CD4-positive, alpha-beta T cell treated with Interferon alpha-2 for 1 hour (primary cell): ENCODE measurements around the gene TRMT2A.
"Not testable (repeated sequence)": the region's sequence is repeated elsewhere in the genome, so short reads cannot be mapped to it uniquely, and the experiment has no call there.

Source experiments
- DNase-seq, 2 donors: peaks; one replicate each; pipeline ENCODE4 v3.0.0-alpha.2; 2020 to 2022

TRMT2A gene

GRCh38 chr22:20116951-20117632 lies at the start of gene TRMT2A:
TSS of gene TRMT2A (minus strand) at chr22:20117226. CDS start at chr22:20116906, 320 bp downstream.
- peak; percentile 97 to 98 for DNase-seq

- no peak for DNase-seq
These were observed 49.7 kb upstream of the TRMT2A start for GRCh38 chr22:20166703-20167102.

- DNase-seq = no peak
These were observed 48.9 kb upstream of the TRMT2A start for GRCh38 chr22:20165913-20166312.

- no peak for DNase-seq
These were observed 48.4 kb upstream of the TRMT2A start for GRCh38 chr22:20165421-20165820.

GRCh38 chr22:20164863-20165262 lies 47.8 kb upstream of the TRMT2A start:
- DNase-seq = no peak

GRCh38 chr22:20160041-20160440 lies 43.0 kb upstream of the TRMT2A start:
- no peak for DNase-seq

GRCh38 chr22:20159531-20159930 lies 42.5 kb upstream of the TRMT2A start:
- DNase-seq = not testable (repeated sequence)

GRCh38 chr22:20159076-20159475 lies 42.0 kb upstream of the TRMT2A start:
- no peak for DNase-seq

- no peak for DNase-seq
These were observed 41.5 kb upstream of the TRMT2A start for GRCh38 chr22:20158391-20159036.

GRCh38 chr22:20157430-20158183 lies 40.6 kb upstream of the TRMT2A start:
- no peak for DNase-seq

GRCh38 chr22:20156611-20157429 lies 39.8 kb upstream of the TRMT2A start:
- peak; percentile 85 to 89 for DNase-seq

GRCh38 chr22:20156042-20156389 lies 39.0 kb upstream of the TRMT2A start:
- DNase-seq = no peak

GRCh38 chr22:20155330-20156041 lies 38.5 kb upstream of the TRMT2A start:
- DNase-seq = peak in 1 of 2 donors; percentile 20

GRCh38 chr22:20154602-20155187 lies 37.7 kb upstream of the TRMT2A start:
- DNase-seq = no peak

- no peak for DNase-seq
These were observed 36.9 kb upstream of the TRMT2A start for GRCh38 chr22:20153945-20154344.

- no peak for DNase-seq
These were observed 35.5 kb upstream of the TRMT2A start for GRCh38 chr22:20152464-20152890.

- no peak for DNase-seq
These were observed 34.2 kb upstream of the TRMT2A start for GRCh38 chr22:20151276-20151588.

- no peak for DNase-seq
These were observed 33.6 kb upstream of the TRMT2A start, which contains the start of gene CCDC188 for GRCh38 chr22:20150381-20151275. TSS of gene CCDC188 (minus strand) at chr22:20151055. CDS start at chr22:20150986, 69 bp downstream.

- no peak for DNase-seq
These were observed 32.5 kb upstream of the TRMT2A start for GRCh38 chr22:20149257-20150250.

GRCh38 chr22:20148414-20148813 lies 31.4 kb upstream of the TRMT2A start:
- DNase-seq = no peak
